SH-SY5Y (cell line): ENCODE results near the gene BDH1.

Experiments used
- GATA2 ChIP-seq: IDR thresholded peaks from 2 replicates; pipeline ENCODE4 v1.6.1; 2011; ENCODE audit warnings: mild to moderate bottlenecking, low read depth, low read length
- GATA3 ChIP-seq: IDR thresholded peaks from 2 replicates; pipeline ENCODE4 v1.6.1; 2011; ENCODE audit warnings: low read depth, mild to moderate bottlenecking, low read length, moderate library complexity

- TF ChIP-seq GATA3 (no peak), GATA2 (no peak)
Observed at GRCh38 chr3:197567904-197568681, 12.3 kb upstream of the BDH1 start.
